GM23338 (cell line): ENCODE data around the gene THBS4. TPM values are rescaled to one million over a fixed set of nuclear protein-coding genes. Genes with fewer than 3 reads are reported as not detected.

Experiments used
- ATAC-seq: fragments of 200-7000 bp; cut with Tn5 transposase; 3 replicates; pipeline ENCODE4 v1.9.1; 2020
- DNase-seq: peaks from one replicate; pipeline ENCODE4 v3.0.0-alpha.2; 2015; ENCODE audit warnings: low spot score
- H2AFZ ChIP-seq: fragments of 200-600 bp; sonication (generic); 2 replicates; pipeline ENCODE4 v1.8.0; 2016; ENCODE audit warnings: antibody characterized with exemption, mild to moderate bottlenecking, moderate library complexity
- H3F3A ChIP-seq: fragments of 200-600 bp; sonication (generic); replicated peaks from 2 replicates; pipeline ENCODE4 v1.8.0; 2017; ENCODE audit warnings: antibody characterized with exemption, mixed run types, low read depth
- H3K27ac ChIP-seq: fragments of 200-600 bp; sonication (generic); 2 replicates; pipeline ENCODE4 v1.6.1; 2016; ENCODE audit warnings: low read depth
- H3K27me3 ChIP-seq: fragments of 200-600 bp; sonication (generic); 2 replicates; pipeline ENCODE4 v1.8.0; 2016; ENCODE audit warnings: mild to moderate bottlenecking, mixed run types, moderate library complexity; ENCODE audit not compliant: insufficient read depth
- H3K36me3 ChIP-seq: fragments of 200-600 bp; sonication (generic); 2 replicates; pipeline ENCODE4 v1.8.0; 2016; ENCODE audit warnings: mild to moderate bottlenecking; ENCODE audit not compliant: insufficient read depth
- H3K4me1 ChIP-seq: fragments of 200-600 bp; sonication (generic); 2 replicates; pipeline ENCODE4 v1.8.0; 2016; ENCODE audit warnings: mild to moderate bottlenecking, moderate library complexity; ENCODE audit not compliant: insufficient read depth
- H3K4me2 ChIP-seq: fragments of 200-600 bp; sonication (generic); 2 replicates; pipeline ENCODE4 v1.7.1; 2017; ENCODE audit warnings: mixed run types
- H3K4me3 ChIP-seq: fragments of 200-600 bp; sonication (generic); 2 replicates; pipeline ENCODE4 v1.6.1; 2016; ENCODE audit warnings: mixed run types
- H3K79me2 ChIP-seq: fragments of 200-600 bp; sonication (generic); replicated peaks from 2 replicates; pipeline ENCODE4 v1.8.0; 2017; ENCODE audit warnings: mild to moderate bottlenecking; ENCODE audit not compliant: insufficient read depth
- H3K9me2 ChIP-seq: fragments of 200-600 bp; sonication (generic); 2 replicates; pipeline ENCODE4 v1.8.0; 2017; ENCODE audit not compliant: insufficient read depth
- H4K20me1 ChIP-seq: fragments of 200-600 bp; sonication (generic); replicated peaks from 2 replicates; pipeline ENCODE4 v1.8.0; 2017; ENCODE audit warnings: mild to moderate bottlenecking; ENCODE audit not compliant: insufficient read depth
- H3K27ac Mint-ChIP-seq: 2 replicates; pipeline ENCODE4 v1.8.0; 2020; ENCODE audit warnings: inconsistent platforms, mild to moderate bottlenecking, moderate library complexity, mixed read lengths
- H3K27me3 Mint-ChIP-seq: 3 replicates; pipeline ENCODE4 v1.8.0; 2022; ENCODE audit warnings: low read depth, mild to moderate bottlenecking, moderate library complexity, mixed read lengths, inconsistent platforms; ENCODE audit not compliant: insufficient read depth, poor library complexity
- H3K36me3 Mint-ChIP-seq: 3 replicates; pipeline ENCODE4 v1.8.0; 2021; ENCODE audit warnings: low read depth, mild to moderate bottlenecking, inconsistent platforms, moderate library complexity, mixed read lengths
- H3K4me1 Mint-ChIP-seq: 3 replicates; pipeline ENCODE4 v1.8.0; 2020; ENCODE audit warnings: mild to moderate bottlenecking, inconsistent platforms, mixed read lengths
- H3K4me3 Mint-ChIP-seq: 3 replicates; pipeline ENCODE4 v1.8.0; 2021; ENCODE audit warnings: moderate library complexity, mild to moderate bottlenecking, inconsistent platforms, mixed read lengths
- H3K9me3 Mint-ChIP-seq: 3 replicates; pipeline ENCODE4 v1.8.0; 2020; ENCODE audit warnings: moderate library complexity, mild to moderate bottlenecking, inconsistent platforms, mixed read lengths
- CREB1 ChIP-seq: fragments of 250-450 bp; sonication (Bioruptor Pico); IDR thresholded peaks from 2 replicates; pipeline ENCODE4 v1.5.0; 2020; ENCODE audit warnings: low read depth, mild to moderate bottlenecking, moderate library complexity
- EZH2 ChIP-seq: fragments of 200-600 bp; sonication (generic); IDR thresholded peaks from one replicate; pipeline ENCODE4 v1.8.0; 2017; ENCODE audit warnings: antibody characterized with exemption, mild to moderate bottlenecking, low read depth; ENCODE audit not compliant: unreplicated experiment
- EZH2phosphoT487 ChIP-seq: fragments of 200-600 bp; sonication (generic); IDR thresholded peaks from one replicate; pipeline ENCODE4 v1.8.1; 2018; ENCODE audit warnings: antibody characterized with exemption; ENCODE audit not compliant: unreplicated experiment
- JUNB ChIP-seq: IDR thresholded peaks from one replicate; pipeline ENCODE4 v1.6.1; 2016; ENCODE audit warnings: antibody characterized with exemption; ENCODE audit not compliant: unreplicated experiment
- NANOG ChIP-seq: IDR thresholded peaks from 2 replicates; pipeline ENCODE4 v1.6.1; 2016; ENCODE audit warnings: antibody characterized with exemption, borderline replicate concordance
- POLR2AphosphoS5 ChIP-seq: IDR thresholded peaks from 2 replicates; pipeline ENCODE4 v1.6.1; 2016; ENCODE audit warnings: antibody characterized with exemption, low read depth
- STAT1 ChIP-seq: IDR thresholded peaks from one replicate; pipeline ENCODE4 v1.6.1; 2016; ENCODE audit warnings: antibody characterized with exemption; ENCODE audit not compliant: unreplicated experiment
- ZNF114 ChIP-seq: fragments of 250-450 bp; sonication (Bioruptor Pico); IDR thresholded peaks from 2 replicates; pipeline ENCODE4 v1.5.0; 2020; ENCODE audit warnings: mild to moderate bottlenecking, moderate library complexity
- ZNF331 ChIP-seq: fragments of 250-450 bp; sonication (Bioruptor Pico); IDR thresholded peaks from 2 replicates; pipeline ENCODE4 v1.5.0; 2020; ENCODE audit warnings: low read depth, mild to moderate bottlenecking, moderate library complexity
- polyA plus RNA-seq: library from polyadenylated mRNA; unstranded; fragments of >200 nt; fragmentation: Nextera tagmentation; extraction: Ambion mirVana; gene quantifications from 2 replicates; pipeline ENCODE4 v1.2.1, GENCODE V29; 2016
- total RNA-seq: library from RNA; depleted of rRNA; stranded (reverse); fragments of >200 nt; shearing (Covaris generic); gene quantifications from 2 replicates; pipeline ENCODE4 v1.2.3, GENCODE V29; 2014
- TF ChIP-seq, protein P1 (sequence below): IDR thresholded peaks from 2 replicates; pipeline ENCODE4 v1.6.1; 2016; ENCODE audit warnings: antibody characterized with exemption
- TF ChIP-seq, protein P2 (sequence below), 2 experiments: fragments of 200-600 bp in 1 of 2; sonication (generic) in 1 of 2; conservative IDR thresholded peaks; 2 replicates each; pipeline versions ENCODE4 v1.5.1 to v1.6.1; 2016 to 2017; ENCODE audit warnings: antibody characterized with exemption in 2 of 2, low read depth in 2 of 2, mild to moderate bottlenecking in 2 of 2, moderate library complexity in 1 of 2
- TF ChIP-seq, protein P3 (sequence below): IDR thresholded peaks from one replicate; pipeline ENCODE4 v1.6.1; 2018; ENCODE audit warnings: antibody characterized with exemption; ENCODE audit not compliant: unreplicated experiment

The THBS4 gene
- total and polyA plus RNA-seq, 2 experiments from 2014 or later: 14.0 to 23.2 TPM

GRCh38 chr5:79986260-79986659 lies 48.9 kb upstream of the THBS4 start (continued):
- TF ChIP-seq, protein P1, sequence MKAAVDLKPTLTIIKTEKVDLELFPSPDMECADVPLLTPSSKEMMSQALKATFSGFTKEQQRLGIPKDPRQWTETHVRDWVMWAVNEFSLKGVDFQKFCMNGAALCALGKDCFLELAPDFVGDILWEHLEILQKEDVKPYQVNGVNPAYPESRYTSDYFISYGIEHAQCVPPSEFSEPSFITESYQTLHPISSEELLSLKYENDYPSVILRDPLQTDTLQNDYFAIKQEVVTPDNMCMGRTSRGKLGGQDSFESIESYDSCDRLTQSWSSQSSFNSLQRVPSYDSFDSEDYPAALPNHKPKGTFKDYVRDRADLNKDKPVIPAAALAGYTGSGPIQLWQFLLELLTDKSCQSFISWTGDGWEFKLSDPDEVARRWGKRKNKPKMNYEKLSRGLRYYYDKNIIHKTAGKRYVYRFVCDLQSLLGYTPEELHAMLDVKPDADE: no peak
- no peak for TF ChIP-seq EZH2
- TF ChIP-seq CREB1: no peak
- no peak for TF ChIP-seq ZNF114 (CRISPR knock-in tag)
- no peak for TF ChIP-seq ZNF331 (CRISPR knock-in tag)
- TF ChIP-seq JUNB: no peak
- TF ChIP-seq STAT1: no peak
- TF ChIP-seq, protein P2, sequence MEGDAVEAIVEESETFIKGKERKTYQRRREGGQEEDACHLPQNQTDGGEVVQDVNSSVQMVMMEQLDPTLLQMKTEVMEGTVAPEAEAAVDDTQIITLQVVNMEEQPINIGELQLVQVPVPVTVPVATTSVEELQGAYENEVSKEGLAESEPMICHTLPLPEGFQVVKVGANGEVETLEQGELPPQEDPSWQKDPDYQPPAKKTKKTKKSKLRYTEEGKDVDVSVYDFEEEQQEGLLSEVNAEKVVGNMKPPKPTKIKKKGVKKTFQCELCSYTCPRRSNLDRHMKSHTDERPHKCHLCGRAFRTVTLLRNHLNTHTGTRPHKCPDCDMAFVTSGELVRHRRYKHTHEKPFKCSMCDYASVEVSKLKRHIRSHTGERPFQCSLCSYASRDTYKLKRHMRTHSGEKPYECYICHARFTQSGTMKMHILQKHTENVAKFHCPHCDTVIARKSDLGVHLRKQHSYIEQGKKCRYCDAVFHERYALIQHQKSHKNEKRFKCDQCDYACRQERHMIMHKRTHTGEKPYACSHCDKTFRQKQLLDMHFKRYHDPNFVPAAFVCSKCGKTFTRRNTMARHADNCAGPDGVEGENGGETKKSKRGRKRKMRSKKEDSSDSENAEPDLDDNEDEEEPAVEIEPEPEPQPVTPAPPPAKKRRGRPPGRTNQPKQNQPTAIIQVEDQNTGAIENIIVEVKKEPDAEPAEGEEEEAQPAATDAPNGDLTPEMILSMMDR (conservative IDR thresholded peaks at IDR 0.05; ENCODE audit: low read depth in 2 of 2): no peak
- TF ChIP-seq, protein P3, sequence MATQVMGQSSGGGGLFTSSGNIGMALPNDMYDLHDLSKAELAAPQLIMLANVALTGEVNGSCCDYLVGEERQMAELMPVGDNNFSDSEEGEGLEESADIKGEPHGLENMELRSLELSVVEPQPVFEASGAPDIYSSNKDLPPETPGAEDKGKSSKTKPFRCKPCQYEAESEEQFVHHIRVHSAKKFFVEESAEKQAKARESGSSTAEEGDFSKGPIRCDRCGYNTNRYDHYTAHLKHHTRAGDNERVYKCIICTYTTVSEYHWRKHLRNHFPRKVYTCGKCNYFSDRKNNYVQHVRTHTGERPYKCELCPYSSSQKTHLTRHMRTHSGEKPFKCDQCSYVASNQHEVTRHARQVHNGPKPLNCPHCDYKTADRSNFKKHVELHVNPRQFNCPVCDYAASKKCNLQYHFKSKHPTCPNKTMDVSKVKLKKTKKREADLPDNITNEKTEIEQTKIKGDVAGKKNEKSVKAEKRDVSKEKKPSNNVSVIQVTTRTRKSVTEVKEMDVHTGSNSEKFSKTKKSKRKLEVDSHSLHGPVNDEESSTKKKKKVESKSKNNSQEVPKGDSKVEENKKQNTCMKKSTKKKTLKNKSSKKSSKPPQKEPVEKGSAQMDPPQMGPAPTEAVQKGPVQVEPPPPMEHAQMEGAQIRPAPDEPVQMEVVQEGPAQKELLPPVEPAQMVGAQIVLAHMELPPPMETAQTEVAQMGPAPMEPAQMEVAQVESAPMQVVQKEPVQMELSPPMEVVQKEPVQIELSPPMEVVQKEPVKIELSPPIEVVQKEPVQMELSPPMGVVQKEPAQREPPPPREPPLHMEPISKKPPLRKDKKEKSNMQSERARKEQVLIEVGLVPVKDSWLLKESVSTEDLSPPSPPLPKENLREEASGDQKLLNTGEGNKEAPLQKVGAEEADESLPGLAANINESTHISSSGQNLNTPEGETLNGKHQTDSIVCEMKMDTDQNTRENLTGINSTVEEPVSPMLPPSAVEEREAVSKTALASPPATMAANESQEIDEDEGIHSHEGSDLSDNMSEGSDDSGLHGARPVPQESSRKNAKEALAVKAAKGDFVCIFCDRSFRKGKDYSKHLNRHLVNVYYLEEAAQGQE: no peak
- no peak for TF ChIP-seq POLR2AphosphoS5
- no peak for TF ChIP-seq EZH2phosphoT487
- TF ChIP-seq NANOG: no peak

GRCh38 chr5:79990205-79990597 lies 44.9 kb upstream of the THBS4 start:
- Mint-ChIP-seq H3K27me3 (peaks cover 2% of the 10 kb centered on the region), H3K4me3 (peak overlapping the region; percentile 93), H3K36me3 (peaks cover 37% of the 10 kb centered on the region), H3K4me1 (peaks cover 12% of the 10 kb centered on the region; the same call in 2 of the 3 replicates), H3K27ac (peak overlapping the region; percentile 96), H3K9me3 (no peaks in the 10 kb centered on the region)
- H3K9me2 ChIP-seq: no peaks in the 10 kb centered on the region
- H3K4me3 ChIP-seq: peak overlapping the region; percentile 91
- peak overlapping the region; percentile 82 for H3K4me2 ChIP-seq
- ATAC-seq: no peak
- H4K20me1 ChIP-seq: no peaks in the 10 kb centered on the region
- peaks cover 12% of the 10 kb centered on the region; the same call in 1 of the 2 replicates for H3K4me1 ChIP-seq
- no peak for DNase-seq
- H3F3A ChIP-seq: no peaks in the 10 kb centered on the region
- H3K36me3 ChIP-seq: peaks cover 18% of the 10 kb centered on the region
- peak overlapping the region; percentile 99 for H3K27ac ChIP-seq
- H2AFZ ChIP-seq: peak overlapping the region; percentile 84; the same call in 1 of the 2 replicates
- H3K27me3 ChIP-seq: no peaks in the 10 kb centered on the region
- peaks cover 23% of the 10 kb centered on the region for H3K79me2 ChIP-seq
- TF ChIP-seq NANOG (no peak), STAT1 (no peak), POLR2AphosphoS5 (no peak), ZNF331 (CRISPR knock-in tag) (no peak), EZH2phosphoT487 (no peak), ZNF114 (CRISPR knock-in tag) (no peak), JUNB (no peak), CREB1 (no peak), EZH2 (no peak)
- TF ChIP-seq, protein P1: no peak
- TF ChIP-seq, protein P2 (conservative IDR thresholded peaks at IDR 0.05; ENCODE audit: low read depth in 2 of 2): no peak
